Measurements from ENCODE around the gene SEPTIN3. TPM values are rescaled to one million over a fixed set of nuclear protein-coding genes. Genes with fewer than 3 reads are reported as not detected.

SEPTIN3 gene
- polyA plus RNA-seq, 1 donor (not counting 4 experiments of a cell fraction or from before 2014, with no cell fraction given) = 0.07 TPM

GRCh38 chr22:41932353-41932752 is 36.9 kb upstream of the SEPTIN3 start:
- no peak overlapping the region for H2AFZ ChIP-seq (ENCODE audit: control insufficient read depth, low read length)
- TF ChIP-seq EZH2 (IDR thresholded peaks at IDR 0.05; ENCODE audit: low read length) (no peak), CTCF (optimal IDR thresholded peaks at IDR 0.05 in 1 of 3, IDR thresholded peaks at IDR 0.05 in 1 of 3, conservative IDR thresholded peaks at IDR 0.05 in 1 of 3; ENCODE audit: extremely low read depth in 1 of 3, insufficient read depth in 2 of 3, low read length in 3 of 3) (no peak)
- H4K20me1 ChIP-seq (ENCODE audit: control insufficient read depth, extremely low read depth, insufficient read depth, low read length) = no peaks in the 10 kb centered on the region
- no peak for DNase-seq (ENCODE audit: low read depth, low spot score)
- no peaks in the 10 kb centered on the region for H3K27me3 ChIP-seq (ENCODE audit: control insufficient read depth, extremely low read depth, insufficient read depth, low read length)
- H3K36me3 ChIP-seq (ENCODE audit: control insufficient read depth in 2 of 2, extremely low read depth in 1 of 2, insufficient read depth in 2 of 2, low read length in 2 of 2) = no peaks in the 10 kb centered on the region
- H3K79me2 ChIP-seq (ENCODE audit: control insufficient read depth, insufficient read depth, low read length) = no peaks in the 10 kb centered on the region
- no peaks in the 10 kb centered on the region for H3K9me3 ChIP-seq (ENCODE audit: control insufficient read depth, low read depth, low read length)
- no peak overlapping the region for H3K4me2 ChIP-seq (ENCODE audit: control insufficient read depth, extremely low read depth, insufficient read depth, low read depth, low read length)
- H3K27ac ChIP-seq (ENCODE audit: control insufficient read depth, insufficient read depth, low read length) = no peak overlapping the region
- H3K9me1 ChIP-seq (ENCODE audit: control insufficient read depth, extremely low read depth, insufficient read depth, low read length) = no peaks in the 10 kb centered on the region
- H3K9ac ChIP-seq (ENCODE audit: control insufficient read depth, extremely low read depth, insufficient read depth, low read length) = no peak overlapping the region
- dilution Hi-C loops (cut with MboI; ENCODE audit: extremely low pct_ligation_motif_present, low sequenced_read_pairs) = no loop called here
- no peak overlapping the region for H3K4me3 ChIP-seq (ENCODE audit: control insufficient read depth in 2 of 3, extremely low read depth in 1 of 3, insufficient read depth in 2 of 3, low read depth in 1 of 3, low read length in 3 of 3)
- FAIRE-seq = no peak
- H3K4me1 ChIP-seq (ENCODE audit: control insufficient read depth, extremely low read depth, insufficient read depth, low read length) = no peaks in the 10 kb centered on the region

- Histone ChIP-seq H3K9ac (ENCODE audit: control insufficient read depth, extremely low read depth, insufficient read depth, low read length) (no peak overlapping the region), H4K20me1 (ENCODE audit: control insufficient read depth, extremely low read depth, insufficient read depth, low read length) (no peaks in the 10 kb centered on the region), H3K9me1 (ENCODE audit: control insufficient read depth, extremely low read depth, insufficient read depth, low read length) (no peaks in the 10 kb centered on the region), H3K4me2 (ENCODE audit: control insufficient read depth, extremely low read depth, insufficient read depth, low read depth, low read length) (no peak overlapping the region), H3K79me2 (ENCODE audit: control insufficient read depth, insufficient read depth, low read length) (no peaks in the 10 kb centered on the region), H2AFZ (ENCODE audit: control insufficient read depth, low read length) (no peak overlapping the region), H3K4me3 (ENCODE audit: control insufficient read depth in 2 of 3, extremely low read depth in 1 of 3, insufficient read depth in 2 of 3, low read depth in 1 of 3, low read length in 3 of 3) (no peak overlapping the region), H3K27me3 (ENCODE audit: control insufficient read depth, extremely low read depth, insufficient read depth, low read length) (no peaks in the 10 kb centered on the region), H3K9me3 (ENCODE audit: control insufficient read depth, low read depth, low read length) (no peaks in the 10 kb centered on the region), H3K27ac (ENCODE audit: control insufficient read depth, insufficient read depth, low read length) (no peak overlapping the region), H3K36me3 (ENCODE audit: control insufficient read depth in 2 of 2, extremely low read depth in 1 of 2, insufficient read depth in 2 of 2, low read length in 2 of 2) (no peaks in the 10 kb centered on the region), H3K4me1 (ENCODE audit: control insufficient read depth, extremely low read depth, insufficient read depth, low read length) (no peaks in the 10 kb centered on the region)
- dilution Hi-C loops (cut with MboI; ENCODE audit: extremely low pct_ligation_motif_present, low sequenced_read_pairs) = no loop called here
- DNase-seq (ENCODE audit: low read depth, low spot score) (no peak), FAIRE-seq (no peak)
- TF ChIP-seq CTCF (optimal IDR thresholded peaks at IDR 0.05 in 1 of 3, IDR thresholded peaks at IDR 0.05 in 1 of 3, conservative IDR thresholded peaks at IDR 0.05 in 1 of 3; ENCODE audit: extremely low read depth in 1 of 3, insufficient read depth in 2 of 3, low read length in 3 of 3) (no peak), EZH2 (IDR thresholded peaks at IDR 0.05; ENCODE audit: low read length) (no peak)
Observed at GRCh38 chr22:41933411-41934177, 35.6 kb upstream of the SEPTIN3 start.
